HL-60 (cell line): ENCODE measurements around the gene PTPRM.

Experiments used
- GABPA ChIP-seq: IDR thresholded peaks from 2 replicates; pipeline ENCODE4 v1.6.1; 2012; ENCODE audit warnings: low read depth
- POLR2AphosphoS5 ChIP-seq: IDR thresholded peaks from 2 replicates; pipeline ENCODE4 v1.6.1; 2012; ENCODE audit warnings: low read depth
- SPI1 ChIP-seq: IDR thresholded peaks from 2 replicates; pipeline ENCODE4 v1.6.1; 2012; ENCODE audit warnings: low read depth, mild to moderate bottlenecking, borderline replicate concordance
- TF ChIP-seq, protein P1 (sequence below): IDR thresholded peaks from one replicate; pipeline ENCODE4 v1.5.1; 2011; ENCODE audit warnings: low read length, control low read depth, inconsistent platforms; ENCODE audit not compliant: insufficient read depth
- TF ChIP-seq, protein P2 (sequence below): IDR thresholded peaks from 2 replicates; pipeline ENCODE4 v1.6.1; 2012; ENCODE audit warnings: low read depth; ENCODE audit not compliant: insufficient replicate concordance

DNA sequence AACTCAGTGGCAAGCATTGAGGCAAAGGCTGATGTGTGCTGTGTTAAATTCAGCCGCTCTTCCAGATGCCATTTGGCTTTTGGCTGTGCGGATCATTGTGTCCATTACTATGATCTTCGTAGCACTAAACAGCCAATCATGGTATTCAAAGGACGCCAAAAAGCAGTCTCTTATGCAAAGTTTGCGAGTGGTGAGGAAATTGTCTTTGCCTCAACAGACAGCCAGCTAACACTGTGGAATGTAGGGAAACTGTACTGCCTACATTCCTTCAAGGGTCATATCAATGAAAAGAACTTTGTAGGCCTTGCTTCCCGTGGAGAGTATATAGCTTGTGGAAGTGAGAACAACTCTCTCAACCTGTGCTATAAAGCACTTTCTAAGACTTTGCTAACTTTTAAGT, 846.6 kb downstream of the PTPRM start:
- TF ChIP-seq, protein P1, sequence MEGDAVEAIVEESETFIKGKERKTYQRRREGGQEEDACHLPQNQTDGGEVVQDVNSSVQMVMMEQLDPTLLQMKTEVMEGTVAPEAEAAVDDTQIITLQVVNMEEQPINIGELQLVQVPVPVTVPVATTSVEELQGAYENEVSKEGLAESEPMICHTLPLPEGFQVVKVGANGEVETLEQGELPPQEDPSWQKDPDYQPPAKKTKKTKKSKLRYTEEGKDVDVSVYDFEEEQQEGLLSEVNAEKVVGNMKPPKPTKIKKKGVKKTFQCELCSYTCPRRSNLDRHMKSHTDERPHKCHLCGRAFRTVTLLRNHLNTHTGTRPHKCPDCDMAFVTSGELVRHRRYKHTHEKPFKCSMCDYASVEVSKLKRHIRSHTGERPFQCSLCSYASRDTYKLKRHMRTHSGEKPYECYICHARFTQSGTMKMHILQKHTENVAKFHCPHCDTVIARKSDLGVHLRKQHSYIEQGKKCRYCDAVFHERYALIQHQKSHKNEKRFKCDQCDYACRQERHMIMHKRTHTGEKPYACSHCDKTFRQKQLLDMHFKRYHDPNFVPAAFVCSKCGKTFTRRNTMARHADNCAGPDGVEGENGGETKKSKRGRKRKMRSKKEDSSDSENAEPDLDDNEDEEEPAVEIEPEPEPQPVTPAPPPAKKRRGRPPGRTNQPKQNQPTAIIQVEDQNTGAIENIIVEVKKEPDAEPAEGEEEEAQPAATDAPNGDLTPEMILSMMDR = no peak
- no peak for TF ChIP-seq SPI1
- TF ChIP-seq POLR2AphosphoS5 = no peak
- TF ChIP-seq GABPA = no peak
- TF ChIP-seq, protein P2, sequence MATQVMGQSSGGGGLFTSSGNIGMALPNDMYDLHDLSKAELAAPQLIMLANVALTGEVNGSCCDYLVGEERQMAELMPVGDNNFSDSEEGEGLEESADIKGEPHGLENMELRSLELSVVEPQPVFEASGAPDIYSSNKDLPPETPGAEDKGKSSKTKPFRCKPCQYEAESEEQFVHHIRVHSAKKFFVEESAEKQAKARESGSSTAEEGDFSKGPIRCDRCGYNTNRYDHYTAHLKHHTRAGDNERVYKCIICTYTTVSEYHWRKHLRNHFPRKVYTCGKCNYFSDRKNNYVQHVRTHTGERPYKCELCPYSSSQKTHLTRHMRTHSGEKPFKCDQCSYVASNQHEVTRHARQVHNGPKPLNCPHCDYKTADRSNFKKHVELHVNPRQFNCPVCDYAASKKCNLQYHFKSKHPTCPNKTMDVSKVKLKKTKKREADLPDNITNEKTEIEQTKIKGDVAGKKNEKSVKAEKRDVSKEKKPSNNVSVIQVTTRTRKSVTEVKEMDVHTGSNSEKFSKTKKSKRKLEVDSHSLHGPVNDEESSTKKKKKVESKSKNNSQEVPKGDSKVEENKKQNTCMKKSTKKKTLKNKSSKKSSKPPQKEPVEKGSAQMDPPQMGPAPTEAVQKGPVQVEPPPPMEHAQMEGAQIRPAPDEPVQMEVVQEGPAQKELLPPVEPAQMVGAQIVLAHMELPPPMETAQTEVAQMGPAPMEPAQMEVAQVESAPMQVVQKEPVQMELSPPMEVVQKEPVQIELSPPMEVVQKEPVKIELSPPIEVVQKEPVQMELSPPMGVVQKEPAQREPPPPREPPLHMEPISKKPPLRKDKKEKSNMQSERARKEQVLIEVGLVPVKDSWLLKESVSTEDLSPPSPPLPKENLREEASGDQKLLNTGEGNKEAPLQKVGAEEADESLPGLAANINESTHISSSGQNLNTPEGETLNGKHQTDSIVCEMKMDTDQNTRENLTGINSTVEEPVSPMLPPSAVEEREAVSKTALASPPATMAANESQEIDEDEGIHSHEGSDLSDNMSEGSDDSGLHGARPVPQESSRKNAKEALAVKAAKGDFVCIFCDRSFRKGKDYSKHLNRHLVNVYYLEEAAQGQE = no peak
